UCSD-AML1 (cell line): ENCODE measurements around the gene CCDC178.
"Not testable (repeated sequence)": the region's sequence is repeated elsewhere in the genome, so short reads cannot be mapped to it uniquely, and the experiment has no call there.

Experiments used
- DNase-seq: peaks from one replicate; lab custom pipeline; 2025; ENCODE audit not compliant: unreplicated experiment; lab: John Stamatoyannopoulos, UW

Gene CCDC178

GRCh38 chr18:33355756-33356155 is 84.8 kb downstream of the CCDC178 start:
- no peak for DNase-seq

GRCh38 chr18:33355263-33355662 is 85.3 kb downstream of the CCDC178 start:
- DNase-seq = no peak

GRCh38 chr18:33350256-33350655 is 90.3 kb downstream of the CCDC178 start:
- DNase-seq = no peak

- DNase-seq = not testable (repeated sequence)
These were observed 100.8 kb downstream of the CCDC178 start for GRCh38 chr18:33339733-33340132.

- DNase-seq = no peak
These were observed 105.7 kb downstream of the CCDC178 start for GRCh38 chr18:33334781-33335180.

- no peak for DNase-seq
These were observed 109.8 kb downstream of the CCDC178 start for GRCh38 chr18:33330711-33331110.

- no peak for DNase-seq
These were observed 113.5 kb downstream of the CCDC178 start for GRCh38 chr18:33326975-33327374.

GRCh38 chr18:33317640-33318039 is 122.9 kb downstream of the CCDC178 start:
- DNase-seq = no peak

GRCh38 chr18:33316146-33316587 is 124.4 kb downstream of the CCDC178 start:
- DNase-seq = no peak

GRCh38 chr18:33307520-33307919 is 133.0 kb downstream of the CCDC178 start:
- no peak for DNase-seq

- no peak for DNase-seq
These were observed 136.2 kb downstream of the CCDC178 start for GRCh38 chr18:33304277-33304676.

- no peak for DNase-seq
These were observed 149.0 kb downstream of the CCDC178 start for GRCh38 chr18:33291539-33291938.

GRCh38 chr18:33288082-33288716 is 152.3 kb downstream of the CCDC178 start:
- DNase-seq = no peak

GRCh38 chr18:33282709-33283333 is 157.7 kb downstream of the CCDC178 start:
- no peak for DNase-seq

GRCh38 chr18:33282142-33282541 is 158.4 kb downstream of the CCDC178 start:
- peak; percentile 5 for DNase-seq

GRCh38 chr18:33277431-33277830 is 163.1 kb downstream of the CCDC178 start:
- no peak for DNase-seq

GRCh38 chr18:33275843-33276242 is 164.7 kb downstream of the CCDC178 start:
- no peak for DNase-seq

GRCh38 chr18:33270297-33270696 is 170.2 kb downstream of the CCDC178 start:
- no peak for DNase-seq

GRCh38 chr18:33269223-33269622 is 171.3 kb downstream of the CCDC178 start:
- no peak for DNase-seq

- DNase-seq = no peak
These were observed 176.0 kb downstream of the CCDC178 start for GRCh38 chr18:33264566-33264965.

GRCh38 chr18:33239298-33239697 is 201.2 kb downstream of the CCDC178 start:
- no peak for DNase-seq

GRCh38 chr18:33232318-33232626 is 208.2 kb downstream of the CCDC178 start:
- no peak for DNase-seq
